DMS114 treated with DMSO at 0.1 percent for 48 hours (cell line): ENCODE results near the gene KCTD2.
"Not testable (repeated sequence)": the region's sequence is repeated elsewhere in the genome, so short reads cannot be mapped to it uniquely, and the experiment has no call there.

ENCODE experiments used
- DNase-seq: peaks from one replicate; lab custom pipeline; 2025; ENCODE audit not compliant: unreplicated experiment; lab: John Stamatoyannopoulos, UW

The KCTD2 gene

DNA sequence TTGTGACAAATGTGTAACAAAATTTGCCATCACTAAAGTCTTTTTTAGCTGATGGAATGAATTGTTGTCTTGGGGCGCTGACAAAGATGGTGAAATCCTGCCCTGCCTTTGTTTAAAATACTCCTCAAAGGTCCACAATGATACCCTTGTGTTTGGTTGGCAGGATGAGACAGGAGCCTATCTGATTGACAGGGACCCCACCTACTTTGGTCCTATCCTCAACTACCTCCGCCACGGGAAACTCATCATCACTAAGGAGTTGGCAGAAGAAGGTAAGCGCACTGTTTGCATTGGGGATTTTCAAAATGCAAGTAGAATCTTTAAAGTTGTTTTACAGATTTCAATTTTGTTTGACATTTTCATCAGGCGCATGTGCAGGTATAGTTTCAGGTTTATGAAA is 2.0 kb downstream of the KCTD2 start:
- DNase-seq: no peak

DNA sequence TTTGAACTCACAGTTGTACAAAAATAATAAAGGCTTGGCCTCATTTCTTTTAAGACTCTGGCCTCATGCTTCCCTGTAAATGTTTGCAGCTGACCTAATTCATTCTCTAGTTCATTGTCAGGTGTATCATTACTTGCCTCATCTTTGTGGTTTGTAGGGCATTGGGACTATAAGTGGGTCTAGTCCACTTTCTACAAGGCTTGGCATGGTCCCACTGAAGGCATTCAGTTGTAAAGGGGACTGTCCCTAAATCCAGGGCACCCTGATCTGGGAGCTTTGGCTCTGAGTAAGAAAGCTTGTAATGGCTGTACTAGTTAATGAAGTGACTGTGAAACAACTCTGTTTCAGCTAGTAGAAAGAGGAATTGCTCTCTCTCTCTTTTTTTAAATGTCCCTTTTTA is 2.7 kb downstream of the KCTD2 start:
- DNase-seq: no peak

- no peak for DNase-seq
Measured at GRCh38 chr17:75051941-75052340, 4.9 kb downstream of the KCTD2 start.

GRCh38 chr17:75059369-75060345 is 12.6 kb downstream of the KCTD2 start:
- peak; percentile 32 for DNase-seq

DNA sequence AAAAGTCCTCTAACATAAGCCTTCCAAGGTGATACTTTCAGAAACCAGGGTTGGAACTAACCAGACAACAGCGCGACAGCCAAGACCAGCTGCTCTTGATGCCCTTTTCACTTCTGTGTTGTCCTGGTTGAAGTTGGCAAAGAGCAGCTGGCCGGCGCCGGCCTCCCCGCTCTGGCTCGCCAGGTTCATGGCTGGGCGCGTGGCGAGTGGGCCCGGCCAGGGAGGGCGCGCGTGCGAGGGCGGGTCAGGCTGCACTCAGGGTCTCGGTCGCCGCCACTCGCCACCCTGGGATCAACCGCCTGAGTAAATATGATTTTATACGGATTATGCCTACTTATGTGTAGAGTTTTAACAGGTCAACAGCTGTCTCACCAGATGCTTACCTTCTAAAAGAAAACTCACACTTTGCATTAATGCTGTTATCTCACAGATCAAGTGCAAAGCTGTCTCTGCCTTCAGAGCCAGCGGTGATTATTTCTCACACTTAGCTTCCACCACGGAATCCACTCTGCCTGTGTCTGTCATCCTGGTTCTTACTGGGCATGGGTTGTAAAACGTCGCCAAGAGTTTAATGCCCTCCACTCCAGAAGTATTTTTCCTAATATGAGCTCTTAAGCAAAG is 13.5 kb downstream of the KCTD2 start:
- DNase-seq: no peak

- DNase-seq: no peak
Measured at GRCh38 chr17:75061055-75061438, 14.0 kb downstream of the KCTD2 start.

DNA sequence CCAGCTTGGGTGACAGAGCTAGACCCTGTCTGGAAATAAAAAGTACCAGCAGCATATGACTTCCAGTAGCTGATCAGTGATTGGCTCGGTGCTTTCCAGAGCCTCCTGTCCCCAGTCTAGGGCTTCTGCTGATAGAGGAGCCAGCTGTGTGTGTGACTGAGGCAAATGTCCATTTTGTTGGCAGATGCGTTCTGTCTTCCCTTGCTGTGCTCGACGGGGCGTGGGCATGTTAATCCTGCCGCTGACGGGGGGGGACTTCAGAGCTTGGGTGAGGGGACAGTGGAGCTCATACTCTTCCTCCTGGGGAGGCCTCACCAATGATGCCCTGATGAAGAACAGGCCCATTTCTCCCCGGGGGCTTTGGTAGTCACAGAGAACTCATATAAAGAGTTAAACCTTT is 14.6 kb downstream of the KCTD2 start:
- DNase-seq: no peak

DNA sequence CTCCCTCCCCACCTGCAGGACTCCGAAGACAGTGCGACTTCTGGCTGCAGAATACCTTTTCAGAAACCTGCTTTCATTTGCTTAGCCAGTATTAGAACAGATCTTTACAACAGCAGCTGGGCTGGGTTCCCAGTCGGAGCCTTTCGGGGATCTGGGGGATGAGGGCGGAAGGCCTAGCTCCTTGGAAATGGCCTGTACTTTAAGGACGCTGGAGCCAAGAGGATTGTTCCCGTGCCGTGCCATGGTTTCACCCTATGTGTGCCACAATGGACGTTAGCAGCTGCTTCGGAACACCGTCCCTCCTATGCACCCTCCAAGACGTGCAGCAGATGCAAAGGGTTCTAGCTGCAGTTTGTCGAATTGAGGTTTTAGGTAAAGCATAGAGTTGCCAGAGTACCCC is 16.2 kb downstream of the KCTD2 start:
- DNase-seq: no peak

DNA sequence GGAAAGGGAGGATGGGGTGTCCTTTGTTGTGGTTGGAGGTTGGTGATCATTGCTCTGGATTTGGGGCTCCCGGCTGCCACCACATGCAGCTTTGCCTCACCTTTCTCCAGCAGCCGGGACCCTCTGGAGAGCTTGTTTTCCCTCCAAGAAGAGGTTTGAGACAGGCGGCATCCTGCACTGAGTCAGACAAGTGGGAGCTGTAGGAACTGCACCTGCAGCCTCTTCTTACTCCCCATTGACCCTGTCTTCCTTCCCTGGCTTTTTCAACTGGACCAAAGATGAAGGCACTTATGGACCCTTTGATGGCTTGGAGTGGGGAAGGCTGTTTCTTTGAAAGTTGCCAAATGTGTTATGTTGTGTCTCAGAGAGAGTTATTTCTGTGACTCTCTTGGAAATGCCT is 16.6 kb downstream of the KCTD2 start:
- DNase-seq: no peak

GRCh38 chr17:75064040-75064439 is 17.0 kb downstream of the KCTD2 start:
- DNase-seq: no peak

GRCh38 chr17:75064460-75064859 is 17.4 kb downstream of the KCTD2 start:
- no peak for DNase-seq

DNA sequence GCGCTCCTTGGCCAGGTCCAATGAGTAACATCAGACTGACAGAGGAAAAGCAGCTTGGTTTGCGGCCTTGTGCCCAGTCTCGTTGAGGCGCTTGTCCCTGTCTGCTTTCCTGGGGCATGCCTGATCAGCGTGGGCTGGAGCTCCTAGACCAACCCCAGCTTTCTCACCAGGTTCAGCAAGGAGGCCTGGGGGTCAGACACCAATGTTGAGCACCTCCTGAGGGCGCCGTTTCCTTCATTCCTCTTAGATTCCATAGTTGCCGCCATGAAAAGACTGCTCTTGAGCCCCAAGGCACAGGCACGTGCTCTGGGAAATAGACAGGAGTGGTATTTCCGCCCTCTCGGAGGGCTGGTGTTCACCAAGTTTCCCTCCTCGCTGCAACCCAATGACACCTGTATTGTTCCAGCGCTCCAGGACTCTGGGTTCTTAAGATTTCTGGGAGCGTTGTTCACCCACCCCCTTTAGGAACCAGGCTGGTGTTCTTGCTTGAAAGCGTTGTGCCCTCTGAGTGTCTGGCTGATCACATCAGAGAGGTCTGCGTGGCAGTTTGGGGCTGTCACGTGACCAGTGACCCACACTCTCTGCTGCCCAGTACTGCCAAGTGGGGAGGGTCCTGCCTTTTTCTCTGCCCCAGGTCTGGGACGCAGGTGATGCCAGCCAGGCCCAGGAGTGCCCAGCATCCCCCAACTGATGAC is 18.0 kb downstream of the KCTD2 start:
- no peak for DNase-seq

- DNase-seq: no peak
Measured at GRCh38 chr17:75065562-75066151, 18.6 kb downstream of the KCTD2 start.

GRCh38 chr17:75067856-75068255 is 20.8 kb downstream of the KCTD2 start:
- DNase-seq: no peak

DNA sequence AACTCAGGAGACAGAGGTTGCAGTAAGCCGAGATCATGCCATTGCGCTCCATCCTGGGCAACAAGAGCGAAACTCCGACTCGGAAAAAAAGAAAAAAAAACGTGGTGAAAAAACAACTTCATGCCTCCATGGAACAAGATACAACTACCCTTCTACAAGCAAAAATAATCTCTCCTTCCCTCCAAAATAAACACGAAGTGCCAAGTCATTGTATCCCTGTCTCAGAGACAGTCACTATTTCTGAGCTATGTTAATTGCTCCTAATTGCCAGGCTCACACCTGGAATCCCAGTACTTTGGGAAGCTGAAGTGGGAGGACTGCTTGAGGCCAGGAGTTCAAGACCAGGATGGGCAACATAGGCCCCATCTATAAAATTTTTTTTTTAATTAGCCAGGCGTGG is 21.7 kb downstream of the KCTD2 start:
- DNase-seq: no peak

DNA sequence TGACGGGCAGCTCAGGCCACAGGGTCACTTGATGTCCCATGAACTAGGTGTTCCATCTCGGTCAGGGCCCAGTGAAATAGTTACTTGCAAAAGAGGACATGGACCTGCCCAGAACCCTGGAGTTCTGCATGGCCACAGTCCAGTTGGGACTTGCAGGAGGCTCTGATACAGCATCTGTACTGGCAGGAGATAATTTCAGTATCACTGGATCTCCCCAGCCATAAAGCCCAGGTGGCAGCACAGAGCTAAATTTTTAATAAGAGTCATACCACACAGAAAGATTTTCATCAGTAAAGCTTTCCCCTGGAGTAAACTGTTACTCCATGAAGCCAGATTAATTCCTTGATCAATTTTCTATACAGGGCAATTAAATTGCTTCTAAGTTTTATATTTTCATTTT is 22.8 kb downstream of the KCTD2 start:
- peak; percentile 13 for DNase-seq

- not testable (repeated sequence) for DNase-seq
Measured at GRCh38 chr17:75071478-75072271, 24.6 kb downstream of the KCTD2 start.

- DNase-seq: not testable (repeated sequence)
Measured at GRCh38 chr17:75072909-75073308, 25.9 kb downstream of the KCTD2 start.

- DNase-seq: no peak
Measured at GRCh38 chr17:75073618-75074047, 26.6 kb downstream of the KCTD2 start.

- no peak for DNase-seq
Measured at GRCh38 chr17:75074532-75074931, 27.5 kb downstream of the KCTD2 start.
